Astrocyte of the spinal cord (primary cell): ENCODE measurements around the gene PDAP1.

Source experiments
- DNase-seq: peaks from one replicate; pipeline ENCODE4 v3.0.0; 2011; ENCODE audit warnings: low read depth, low spot score
- H3K4me3 ChIP-seq: 2 replicates; pipeline ENCODE4 v1.5.1; 2011; ENCODE audit warnings: low read depth, mild to moderate bottlenecking, low read length, moderate library complexity
- CTCF ChIP-seq: IDR thresholded peaks from 2 replicates; pipeline ENCODE4 v1.5.1; 2012; ENCODE audit warnings: low read depth, mild to moderate bottlenecking, low read length, inconsistent platforms
- in situ Hi-C: cut with HindIII; loops from 2 replicates; pipeline ENCODE4 v1.10.0; 2017; ENCODE audit warnings: low sequenced_read_pairs

The PDAP1 gene

GRCh38 chr7:99386584-99387238 lies 21.7 kb downstream of the PDAP1 start:
- no peak overlapping the region for H3K4me3 ChIP-seq
- TF ChIP-seq CTCF, result peak; percentile 27
- in situ Hi-C loops, result no loop called here
- no peak for DNase-seq

- DNase-seq, result no peak
- in situ Hi-C loops, result no loop called here
- no peak overlapping the region for H3K4me3 ChIP-seq
- TF ChIP-seq CTCF, result no peak
Observed at GRCh38 chr7:99385564-99385963, 22.8 kb downstream of the PDAP1 start.

- in situ Hi-C loops, result no loop called here
- DNase-seq, result no peak
- no peak overlapping the region for H3K4me3 ChIP-seq
- TF ChIP-seq CTCF, result no peak
Observed at GRCh38 chr7:99384523-99384922, 23.9 kb downstream of the PDAP1 start.

GRCh38 chr7:99383791-99384370 lies 24.5 kb downstream of the PDAP1 start:
- no peak for TF ChIP-seq CTCF
- in situ Hi-C loops, result no loop called here
- no peak overlapping the region for H3K4me3 ChIP-seq
- DNase-seq, result no peak

- in situ Hi-C loops, result no loop called here
- no peak for DNase-seq
- TF ChIP-seq CTCF, result no peak
- H3K4me3 ChIP-seq, result no peak overlapping the region
Observed at GRCh38 chr7:99383203-99383602, 25.2 kb downstream of the PDAP1 start.

GRCh38 chr7:99381664-99382075 lies 26.7 kb downstream of the PDAP1 start:
- no peak overlapping the region for H3K4me3 ChIP-seq
- no peak for TF ChIP-seq CTCF
- in situ Hi-C loops, result no loop called here
- DNase-seq, result no peak
